SH-SY5Y (cell line): Measurements from ENCODE around the gene CEBPZ.

Experiments used
- GATA2 ChIP-seq: IDR thresholded peaks from 2 replicates; pipeline ENCODE4 v1.6.1; 2011; ENCODE audit warnings: mild to moderate bottlenecking, low read depth, low read length
- GATA3 ChIP-seq: IDR thresholded peaks from 2 replicates; pipeline ENCODE4 v1.6.1; 2011; ENCODE audit warnings: low read depth, mild to moderate bottlenecking, low read length, moderate library complexity

DNA sequence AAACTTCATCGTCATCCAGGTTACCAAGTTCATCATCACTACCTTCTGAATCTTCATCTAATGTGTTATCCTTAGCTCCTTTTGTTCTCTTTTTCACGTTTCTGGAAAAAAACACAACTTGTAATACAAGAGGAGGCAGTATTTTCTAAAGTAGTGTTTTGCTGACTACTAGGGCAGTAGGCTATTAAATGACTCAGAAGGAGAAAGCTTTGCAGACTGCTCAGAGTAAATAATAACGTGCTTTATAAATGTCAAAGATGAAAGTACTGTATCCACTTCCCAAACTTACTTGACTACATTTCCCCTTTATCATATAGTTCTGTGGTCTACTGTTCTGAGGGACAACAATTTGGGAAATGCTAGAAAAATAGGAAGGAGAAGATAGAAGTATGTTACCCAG, 19.5 kb downstream of the CEBPZ start:
- TF ChIP-seq GATA2 (no peak), GATA3 (no peak)
